ENCODE data around the gene PMEPA1. TPM values are rescaled to one million over a fixed set of nuclear protein-coding genes. Genes with fewer than 3 reads are reported as not detected.

Gene PMEPA1
- total RNA-seq, 1 donor from 2014 or later = 56.8 TPM

- no peak for TF ChIP-seq CTCF (IDR thresholded peaks at IDR 0.05)
- H3K4me1 ChIP-seq = peaks cover 45 to 80% of the 10 kb centered on the region in 2 donors
- intact Hi-C loops (cut with DNase I) = no loop called here
These were observed 24.6 kb downstream of the PMEPA1 start for GRCh38 chr20:57685146-57685758.

GRCh38 chr20:57684808-57685140 lies 25.0 kb downstream of the PMEPA1 start:
- no peaks in the 10 kb centered on the region for H3K9me3 ChIP-seq
- peak overlapping the region; percentile 66 to 77 for H3K27ac ChIP-seq
- H3K4me3 ChIP-seq = peak overlapping the region in 1 of 2 donors; percentile 25
- H3K4me1 ChIP-seq = peaks cover 41 to 78% of the 10 kb centered on the region in 2 donors
- H3K36me3 ChIP-seq = no peaks in the 10 kb centered on the region
- H3K27me3 ChIP-seq = no peaks in the 10 kb centered on the region
- DNase-seq (ENCODE audit: low spot score in 2 of 2) = no peak
- intact Hi-C loops (cut with DNase I) = no loop called here
- no peak for TF ChIP-seq CTCF (IDR thresholded peaks at IDR 0.05)

More at GRCh38 chr20:57685146-57685758, 24.6 kb downstream of the PMEPA1 start:
- Histone ChIP-seq H3K27ac (peak overlapping the region; percentile 66 to 77), H3K36me3 (no peaks in the 10 kb centered on the region), H3K4me3 (peak overlapping the region in 1 of 2 donors; percentile 25), H3K9me3 (no peaks in the 10 kb centered on the region), H3K27me3 (no peaks in the 10 kb centered on the region)
- DNase-seq (ENCODE audit: low spot score in 2 of 2) = no peak

GRCh38 chr20:57683881-57684807 lies 25.7 kb downstream of the PMEPA1 start:
- H3K27ac ChIP-seq = peak overlapping the region; percentile 66 to 77
- no peak for DNase-seq (ENCODE audit: low spot score in 2 of 2)
- no peaks in the 10 kb centered on the region for H3K9me3 ChIP-seq
- TF ChIP-seq CTCF (IDR thresholded peaks at IDR 0.05) = no peak
- no peaks in the 10 kb centered on the region for H3K27me3 ChIP-seq
- H3K4me3 ChIP-seq = peak overlapping the region in 1 of 2 donors; percentile 25
- peaks cover 35 to 75% of the 10 kb centered on the region in 2 donors for H3K4me1 ChIP-seq
- H3K36me3 ChIP-seq = no peaks in the 10 kb centered on the region
- intact Hi-C loops (cut with DNase I) = loop anchor here (2.0 kb wide), 1 partner anchor 15 kb away; no protein-coding TSS in a partner anchor

GRCh38 chr20:57683287-57683686 lies 26.5 kb downstream of the PMEPA1 start:
- intact Hi-C loops (cut with DNase I) = loop anchor here (2.0 kb wide), 1 partner anchor 14 kb away; no protein-coding TSS in a partner anchor
- no peak for TF ChIP-seq CTCF (IDR thresholded peaks at IDR 0.05)
- DNase-seq (ENCODE audit: low spot score in 2 of 2) = no peak
- H3K4me1 ChIP-seq = peaks cover 29 to 75% of the 10 kb centered on the region in 2 donors
- no peaks in the 10 kb centered on the region for H3K27me3 ChIP-seq
- no peaks in the 10 kb centered on the region for H3K9me3 ChIP-seq
- no peaks in the 10 kb centered on the region for H3K36me3 ChIP-seq
- H3K27ac ChIP-seq = peak overlapping the region; percentile 51 to 77
- peak overlapping the region; percentile 7 to 42 for H3K4me3 ChIP-seq

- H3K27me3 ChIP-seq = no peaks in the 10 kb centered on the region
- intact Hi-C loops (cut with DNase I) = loop anchor here (2.0 kb wide), 1 partner anchor 14 kb away; no protein-coding TSS in a partner anchor
- H3K4me1 ChIP-seq = peaks cover 29 to 74% of the 10 kb centered on the region in 2 donors
- H3K4me3 ChIP-seq = peak overlapping the region; percentile 7 to 42
- H3K9me3 ChIP-seq = no peaks in the 10 kb centered on the region
- no peak for DNase-seq (ENCODE audit: low spot score in 2 of 2)
- no peak for TF ChIP-seq CTCF (IDR thresholded peaks at IDR 0.05)
- H3K27ac ChIP-seq = peak overlapping the region; percentile 51 to 69
- H3K36me3 ChIP-seq = no peaks in the 10 kb centered on the region
These were observed 27.4 kb downstream of the PMEPA1 start for GRCh38 chr20:57682184-57683101.
